Measurements from ENCODE around the gene VWA2.

GRCh38 chr10:114250716-114251115 is 11.7 kb downstream of the VWA2 start:
- TF ChIP-seq CTCF (optimal IDR thresholded peaks at IDR 0.05 in 1 of 3, IDR thresholded peaks at IDR 0.05 in 1 of 3, conservative IDR thresholded peaks at IDR 0.05 in 1 of 3; ENCODE audit: extremely low read depth in 1 of 3, insufficient read depth in 2 of 3, low read length in 3 of 3) (no peak), EZH2 (IDR thresholded peaks at IDR 0.05; ENCODE audit: low read length) (no peak)

All from keratinocyte (primary cell).